ENCODE data around the gene FARS2. TPM values are rescaled to one million over a fixed set of nuclear protein-coding genes. Genes with fewer than 3 reads are reported as not detected.

The FARS2 gene
- total and polyA plus RNA-seq, 2 donors (not counting 1 experiment from before 2014, with no cell fraction given), result 11.0 to 18.5 TPM

DNA sequence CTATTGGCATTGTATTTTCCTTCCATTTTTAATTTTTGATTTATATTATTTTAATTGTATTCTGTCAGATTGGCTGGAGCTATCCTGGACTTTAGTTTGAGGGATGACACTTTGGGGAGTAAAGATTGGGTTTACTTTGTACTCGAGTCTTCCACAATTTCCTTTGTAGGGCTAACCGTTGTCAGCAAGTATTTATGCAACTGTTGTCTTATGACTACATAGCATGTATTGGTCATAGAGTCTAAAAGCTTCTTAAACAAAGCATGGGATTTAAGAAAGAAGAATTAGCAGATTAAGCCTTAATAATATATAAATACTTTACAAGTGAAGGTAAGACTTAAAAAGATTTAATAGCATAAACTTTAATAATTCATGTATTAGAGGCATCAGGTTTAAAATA lies 19.6 kb downstream of the FARS2 start:
- H3K9me3 ChIP-seq (ENCODE audit: control insufficient read depth, insufficient read depth, low read depth, low read length), result no peaks in the 10 kb centered on the region
- no peak overlapping the region for H3K27ac ChIP-seq (ENCODE audit: insufficient read depth, low read length)
- no peaks in the 10 kb centered on the region for H3K27me3 ChIP-seq (ENCODE audit: control insufficient read depth, insufficient read depth, low read length)
- H3K79me2 ChIP-seq (ENCODE audit: control insufficient read depth, insufficient read depth, low read length), result no peaks in the 10 kb centered on the region
- TF ChIP-seq, protein P1, sequence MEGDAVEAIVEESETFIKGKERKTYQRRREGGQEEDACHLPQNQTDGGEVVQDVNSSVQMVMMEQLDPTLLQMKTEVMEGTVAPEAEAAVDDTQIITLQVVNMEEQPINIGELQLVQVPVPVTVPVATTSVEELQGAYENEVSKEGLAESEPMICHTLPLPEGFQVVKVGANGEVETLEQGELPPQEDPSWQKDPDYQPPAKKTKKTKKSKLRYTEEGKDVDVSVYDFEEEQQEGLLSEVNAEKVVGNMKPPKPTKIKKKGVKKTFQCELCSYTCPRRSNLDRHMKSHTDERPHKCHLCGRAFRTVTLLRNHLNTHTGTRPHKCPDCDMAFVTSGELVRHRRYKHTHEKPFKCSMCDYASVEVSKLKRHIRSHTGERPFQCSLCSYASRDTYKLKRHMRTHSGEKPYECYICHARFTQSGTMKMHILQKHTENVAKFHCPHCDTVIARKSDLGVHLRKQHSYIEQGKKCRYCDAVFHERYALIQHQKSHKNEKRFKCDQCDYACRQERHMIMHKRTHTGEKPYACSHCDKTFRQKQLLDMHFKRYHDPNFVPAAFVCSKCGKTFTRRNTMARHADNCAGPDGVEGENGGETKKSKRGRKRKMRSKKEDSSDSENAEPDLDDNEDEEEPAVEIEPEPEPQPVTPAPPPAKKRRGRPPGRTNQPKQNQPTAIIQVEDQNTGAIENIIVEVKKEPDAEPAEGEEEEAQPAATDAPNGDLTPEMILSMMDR (conservative IDR thresholded peaks at IDR 0.05 in 1 of 2, IDR thresholded peaks at IDR 0.05 in 1 of 2; ENCODE audit: low read depth in 1 of 2, low read length in 2 of 2), result no peak
- no peak for TF ChIP-seq EZH2 (IDR thresholded peaks at IDR 0.05; ENCODE audit: low read length, missing control alignments)
- H3K4me1 ChIP-seq (ENCODE audit: control insufficient read depth, extremely low read depth, insufficient read depth, low read length), result no peaks in the 10 kb centered on the region
- no peak overlapping the region for H2AFZ ChIP-seq (ENCODE audit: low read length)
- H3K9ac ChIP-seq (ENCODE audit: insufficient read depth, low read length), result no peak overlapping the region
- H3K4me2 ChIP-seq (ENCODE audit: extremely low read depth, insufficient read depth, low read length), result no peak overlapping the region
- H3K36me3 ChIP-seq (ENCODE audit: control insufficient read depth, insufficient read depth, low read length), result no peaks in the 10 kb centered on the region
- H3K4me3 ChIP-seq (replicated peaks in 1 of 4; ENCODE audit: control extremely low read depth in 1 of 4, insufficient read depth in 1 of 4, low read depth in 3 of 4, low read length in 4 of 4), result no peak overlapping the region
- no peaks in the 10 kb centered on the region for H4K20me1 ChIP-seq (ENCODE audit: control insufficient read depth, extremely low read depth, insufficient read depth, low read length)
- no peak for DNase-seq (ENCODE audit: low read depth in 2 of 2)

DNA sequence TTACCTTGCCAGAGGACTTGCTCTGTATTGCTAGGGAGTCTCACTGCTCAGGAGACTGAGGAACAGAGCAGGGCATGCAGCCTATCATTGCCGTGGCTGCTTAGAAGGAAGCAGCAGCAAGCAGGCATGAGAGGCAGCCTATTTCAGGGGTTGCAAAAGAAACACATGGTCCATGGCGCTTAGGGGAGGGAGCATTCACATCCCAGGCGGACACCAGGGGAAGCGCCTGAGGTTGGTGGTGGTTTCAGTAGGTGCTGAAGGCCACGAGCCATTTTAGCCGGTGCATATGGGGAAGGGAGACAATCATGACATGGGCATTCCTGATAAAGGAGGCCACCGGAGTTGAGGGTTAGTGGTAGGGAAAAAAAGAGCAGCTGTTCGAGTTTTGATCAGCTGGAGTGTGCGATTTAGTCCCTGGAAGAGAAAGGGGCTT lies 20.9 kb downstream of the FARS2 start:
- no peak for DNase-seq (ENCODE audit: low read depth in 2 of 2)
- no peaks in the 10 kb centered on the region for H3K27me3 ChIP-seq (ENCODE audit: control insufficient read depth, insufficient read depth, low read length)
- no peak overlapping the region for H2AFZ ChIP-seq (ENCODE audit: low read length)
- H3K36me3 ChIP-seq (ENCODE audit: control insufficient read depth, insufficient read depth, low read length), result no peaks in the 10 kb centered on the region
- H3K9me3 ChIP-seq (ENCODE audit: control insufficient read depth, insufficient read depth, low read depth, low read length), result no peaks in the 10 kb centered on the region
- no peaks in the 10 kb centered on the region for H3K79me2 ChIP-seq (ENCODE audit: control insufficient read depth, insufficient read depth, low read length)
- no peak overlapping the region for H3K9ac ChIP-seq (ENCODE audit: insufficient read depth, low read length)
- H3K4me3 ChIP-seq (replicated peaks in 1 of 4; ENCODE audit: control extremely low read depth in 1 of 4, insufficient read depth in 1 of 4, low read depth in 3 of 4, low read length in 4 of 4), result no peak overlapping the region
- no peak overlapping the region for H3K4me2 ChIP-seq (ENCODE audit: extremely low read depth, insufficient read depth, low read length)
- peaks cover 4% of the 10 kb centered on the region for H3K4me1 ChIP-seq (ENCODE audit: control insufficient read depth, extremely low read depth, insufficient read depth, low read length)
- no peak overlapping the region for H3K27ac ChIP-seq (ENCODE audit: insufficient read depth, low read length)
- no peaks in the 10 kb centered on the region for H4K20me1 ChIP-seq (ENCODE audit: control insufficient read depth, extremely low read depth, insufficient read depth, low read length)
- TF ChIP-seq, protein P1 (conservative IDR thresholded peaks at IDR 0.05 in 1 of 2, IDR thresholded peaks at IDR 0.05 in 1 of 2; ENCODE audit: low read depth in 1 of 2, low read length in 2 of 2), result no peak
- TF ChIP-seq EZH2 (IDR thresholded peaks at IDR 0.05; ENCODE audit: low read length, missing control alignments), result no peak

DNA sequence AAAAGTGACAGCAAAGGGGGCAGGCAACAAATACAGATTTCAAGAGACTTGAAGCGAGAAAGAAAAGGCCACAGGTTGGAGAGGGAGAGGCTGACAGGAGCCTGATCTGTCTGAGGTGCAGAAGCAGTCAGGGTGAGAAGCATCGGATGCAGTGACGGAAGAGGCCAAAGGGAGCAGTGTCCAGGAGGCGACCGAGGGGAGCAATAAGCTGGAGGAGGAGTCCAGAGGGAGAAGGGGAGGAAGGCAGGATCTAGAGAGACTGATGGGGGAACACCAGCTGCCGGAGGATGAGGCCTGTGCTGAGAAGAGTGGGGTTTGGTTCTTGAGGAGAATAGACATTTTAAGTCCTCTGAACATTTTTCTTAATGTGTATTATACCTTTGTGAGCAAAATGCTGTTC lies 23.8 kb downstream of the FARS2 start:
- DNase-seq (ENCODE audit: low read depth in 2 of 2), result no peak
- Histone ChIP-seq H3K4me3 (replicated peaks in 1 of 4; ENCODE audit: control extremely low read depth in 1 of 4, insufficient read depth in 1 of 4, low read depth in 3 of 4, low read length in 4 of 4) (no peak overlapping the region), H3K27ac (ENCODE audit: insufficient read depth, low read length) (no peak overlapping the region), H3K4me1 (ENCODE audit: control insufficient read depth, extremely low read depth, insufficient read depth, low read length) (peaks cover 8% of the 10 kb centered on the region), H4K20me1 (ENCODE audit: control insufficient read depth, extremely low read depth, insufficient read depth, low read length) (no peaks in the 10 kb centered on the region), H3K9ac (ENCODE audit: insufficient read depth, low read length) (no peak overlapping the region), H3K4me2 (ENCODE audit: extremely low read depth, insufficient read depth, low read length) (no peak overlapping the region), H3K79me2 (ENCODE audit: control insufficient read depth, insufficient read depth, low read length) (no peaks in the 10 kb centered on the region), H3K27me3 (ENCODE audit: control insufficient read depth, insufficient read depth, low read length) (no peaks in the 10 kb centered on the region), H3K36me3 (ENCODE audit: control insufficient read depth, insufficient read depth, low read length) (no peaks in the 10 kb centered on the region), H3K9me3 (ENCODE audit: control insufficient read depth, insufficient read depth, low read depth, low read length) (no peaks in the 10 kb centered on the region), H2AFZ (ENCODE audit: low read length) (no peak overlapping the region)
- no peak for TF ChIP-seq EZH2 (IDR thresholded peaks at IDR 0.05; ENCODE audit: low read length, missing control alignments)
- TF ChIP-seq, protein P1 (conservative IDR thresholded peaks at IDR 0.05 in 1 of 2, IDR thresholded peaks at IDR 0.05 in 1 of 2; ENCODE audit: low read depth in 1 of 2, low read length in 2 of 2), result no peak

Measured in fibroblast of lung (primary cell).